ENCODE measurements around the gene COL7A1. TPM values are rescaled to one million over a fixed set of nuclear protein-coding genes. Genes with fewer than 3 reads are reported as not detected.

The COL7A1 gene
- total RNA-seq, 2 experiments from 2014 or later = 4.1 to 10.8 TPM

DNA sequence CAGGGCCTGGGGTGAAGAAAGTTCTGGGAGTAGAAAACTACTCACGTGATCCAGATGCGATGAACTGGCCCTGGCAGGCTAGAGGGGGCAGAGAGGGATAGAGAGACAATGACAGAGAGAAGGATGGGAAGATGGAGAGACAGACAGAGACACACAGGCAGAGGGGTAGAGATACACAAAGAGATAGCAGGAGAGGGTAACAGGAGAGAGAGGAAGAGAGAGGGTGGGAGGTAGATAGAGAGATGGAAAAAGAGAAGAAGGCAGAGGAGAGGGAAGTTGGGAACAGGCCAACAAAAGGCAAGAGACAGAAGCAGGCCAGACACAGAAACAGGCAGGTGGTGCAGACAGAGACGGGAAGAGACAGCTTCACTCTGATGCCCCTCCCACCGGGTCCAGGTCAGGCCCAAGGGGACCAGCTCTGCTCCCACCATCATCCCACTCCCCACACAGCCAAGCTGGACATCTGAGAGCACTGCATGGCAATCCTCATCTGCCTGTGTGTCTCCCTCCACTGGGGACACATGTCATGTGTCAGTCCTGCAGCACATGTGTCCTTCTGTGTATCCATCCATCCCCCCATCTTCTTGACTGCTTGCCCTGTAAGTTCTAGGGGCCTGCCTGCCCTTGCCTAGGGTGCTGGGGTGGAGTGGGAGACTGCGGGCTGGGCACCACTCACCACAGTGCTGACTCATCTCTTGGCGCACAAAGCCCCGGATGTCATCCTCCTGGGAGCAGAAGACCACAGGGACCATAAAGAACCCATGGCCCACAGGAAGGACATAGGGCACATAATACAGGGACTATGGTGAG lies 29.3 kb downstream of the COL7A1 start:
- Histone ChIP-seq H3K27ac (ENCODE audit: low read depth, low read length, poor library complexity, severe bottlenecking) (no peak overlapping the region), H2AFZ (ENCODE audit: low read length) (no peak overlapping the region), H3K4me2 (ENCODE audit: low read length) (no peak overlapping the region), H3K4me1 (ENCODE audit: insufficient read depth, low read length, poor library complexity, severe bottlenecking) (peaks cover 4% of the 10 kb centered on the region), H3K4me3 (ENCODE audit: low read depth, low read length, poor library complexity, severe bottlenecking) (no peak overlapping the region), H3K79me2 (ENCODE audit: insufficient read depth, low read depth, low read length) (no peaks in the 10 kb centered on the region), H3K36me3 (ENCODE audit: insufficient read depth, low read length) (no peaks in the 10 kb centered on the region), H3K9me3 (ENCODE audit: low read length) (no peaks in the 10 kb centered on the region), H4K20me1 (ENCODE audit: insufficient read depth, low read length) (no peaks in the 10 kb centered on the region), H3K9me2 (ENCODE audit: insufficient read depth, low read length) (no peaks in the 10 kb centered on the region)
- intact Hi-C loops (cut with micrococcal nuclease; ENCODE audit: unreplicated experiment) = no loop called here
- BruUV-seq (replicated peaks) = no TSS peak
- DNase-seq (ENCODE audit: low spot score) = no peak
- TF ChIP-seq EZH2phosphoT487 (IDR thresholded peaks at IDR 0.05; ENCODE audit: borderline replicate concordance, low read depth, low read length) = no peak
- no peak for TF ChIP-seq CTCF (conservative IDR thresholded peaks at IDR 0.05; ENCODE audit: low read length)
- POLR2A ChIA-PET = no interaction called here
- CTCF ChIA-PET (ENCODE audit: unreplicated experiment) = no interaction called here

GRCh38 chr3:48565186-48565585 lies 29.9 kb downstream of the COL7A1 start:
- TF ChIP-seq CTCF (conservative IDR thresholded peaks at IDR 0.05; ENCODE audit: low read length) (no peak), EZH2phosphoT487 (IDR thresholded peaks at IDR 0.05; ENCODE audit: borderline replicate concordance, low read depth, low read length) (no peak)
- CTCF ChIA-PET (ENCODE audit: unreplicated experiment) = no interaction called here
- no peak for DNase-seq (ENCODE audit: low spot score)

DNA sequence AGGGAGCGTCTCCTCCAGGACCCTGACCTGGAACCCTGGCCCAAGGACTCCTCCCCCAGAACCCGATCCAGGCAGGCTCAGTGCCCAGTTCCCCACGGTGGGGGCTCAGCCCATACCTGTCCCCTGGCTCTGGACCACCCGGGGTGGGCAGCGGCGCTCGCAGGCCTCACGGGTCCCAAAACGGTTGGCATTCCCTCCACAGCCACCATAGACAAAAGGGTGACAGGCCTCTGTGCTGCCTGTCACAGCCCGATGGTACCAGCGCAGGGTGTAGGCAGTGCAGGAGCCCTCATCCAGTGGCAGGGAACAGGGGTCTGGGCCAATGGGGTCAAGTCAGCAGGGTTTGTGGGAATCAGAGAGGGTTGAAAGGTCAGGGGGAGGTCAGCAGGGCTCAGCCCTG lies 30.5 kb downstream of the COL7A1 start:
- no peaks in the 10 kb centered on the region for H3K9me3 ChIP-seq (ENCODE audit: low read length)
- H3K27ac ChIP-seq (ENCODE audit: low read depth, low read length, poor library complexity, severe bottlenecking) = no peak overlapping the region
- H2AFZ ChIP-seq (ENCODE audit: low read length) = no peak overlapping the region
- no peak overlapping the region for H3K4me3 ChIP-seq (ENCODE audit: low read depth, low read length, poor library complexity, severe bottlenecking)
- H3K4me1 ChIP-seq (ENCODE audit: insufficient read depth, low read length, poor library complexity, severe bottlenecking) = peaks cover 15% of the 10 kb centered on the region
- no peaks in the 10 kb centered on the region for H3K9me2 ChIP-seq (ENCODE audit: insufficient read depth, low read length)
- no peak overlapping the region for H3K4me2 ChIP-seq (ENCODE audit: low read length)
- intact Hi-C loops (cut with micrococcal nuclease; ENCODE audit: unreplicated experiment) = loop anchor here (5.0 kb wide), 1 partner anchor 98 kb away; the partner anchor contains the start of gene CELSR3
- no peaks in the 10 kb centered on the region for H3K36me3 ChIP-seq (ENCODE audit: insufficient read depth, low read length)
- BruUV-seq (replicated peaks) = no TSS peak
- no peak for DNase-seq (ENCODE audit: low spot score)
- H4K20me1 ChIP-seq (ENCODE audit: insufficient read depth, low read length) = no peaks in the 10 kb centered on the region
- TF ChIP-seq EZH2phosphoT487 (IDR thresholded peaks at IDR 0.05; ENCODE audit: borderline replicate concordance, low read depth, low read length) (no peak), CTCF (conservative IDR thresholded peaks at IDR 0.05; ENCODE audit: low read length) (no peak)
- no peaks in the 10 kb centered on the region for H3K79me2 ChIP-seq (ENCODE audit: insufficient read depth, low read depth, low read length)
- CTCF ChIA-PET (ENCODE audit: unreplicated experiment) = no interaction called here
- POLR2A ChIA-PET = no interaction called here

More at GRCh38 chr3:48565186-48565585, 29.9 kb downstream of the COL7A1 start:
- Histone ChIP-seq H3K79me2 (ENCODE audit: insufficient read depth, low read depth, low read length) (no peaks in the 10 kb centered on the region), H4K20me1 (ENCODE audit: insufficient read depth, low read length) (no peaks in the 10 kb centered on the region), H2AFZ (ENCODE audit: low read length) (no peak overlapping the region), H3K9me2 (ENCODE audit: insufficient read depth, low read length) (no peaks in the 10 kb centered on the region), H3K4me2 (ENCODE audit: low read length) (no peak overlapping the region), H3K27ac (ENCODE audit: low read depth, low read length, poor library complexity, severe bottlenecking) (no peak overlapping the region), H3K36me3 (ENCODE audit: insufficient read depth, low read length) (no peaks in the 10 kb centered on the region), H3K4me1 (ENCODE audit: insufficient read depth, low read length, poor library complexity, severe bottlenecking) (peaks cover 10% of the 10 kb centered on the region), H3K9me3 (ENCODE audit: low read length) (no peaks in the 10 kb centered on the region), H3K4me3 (ENCODE audit: low read depth, low read length, poor library complexity, severe bottlenecking) (no peak overlapping the region)
- no TSS peak for BruUV-seq (replicated peaks)
- POLR2A ChIA-PET = no interaction called here
- intact Hi-C loops (cut with micrococcal nuclease; ENCODE audit: unreplicated experiment) = no loop called here
